ENCODE results near the gene C10orf90. TPM values are rescaled to one million over a fixed set of nuclear protein-coding genes. Genes with fewer than 3 reads are reported as not detected.

The C10orf90 gene
- total and polyA plus RNA-seq, 7 donors, result 0.03 to 1.1 (median 0.33) TPM; not detected in 4

GRCh38 chr10:126705951-126706565 is 35.6 kb upstream of the C10orf90 start:
- Histone ChIP-seq H3K4me1 (no peaks in the 10 kb centered on the region), H3K36me3 (no peaks in the 10 kb centered on the region), H3K4me3 (no peak overlapping the region), H3K27ac (no peak overlapping the region), H3K27me3 (peaks cover 0 to 3% (median 0%) of the 10 kb centered on the region in 3 donors), H3K9me3 (no peaks in the 10 kb centered on the region)
- 64 to 73% methylated on average over 3 of the region's 3 CpGs for WGBS, 2 donors
- intact Hi-C loops (cut with DNase I), result no loop called here
- TF ChIP-seq CTCF (IDR thresholded peaks at IDR 0.05) (no peak), POLR2A (IDR thresholded peaks at IDR 0.05) (no peak), EP300 (IDR thresholded peaks at IDR 0.05) (no peak), POLR2AphosphoS5 (IDR thresholded peaks at IDR 0.05) (no peak)
- no peak for DNase-seq

GRCh38 chr10:126705131-126705530 is 34.6 kb upstream of the C10orf90 start:
- Histone ChIP-seq H3K4me1 (no peaks in the 10 kb centered on the region), H3K36me3 (no peaks in the 10 kb centered on the region), H3K27me3 (peaks cover 0 to 3% (median 0%) of the 10 kb centered on the region in 3 donors), H3K27ac (no peak overlapping the region), H3K4me3 (no peak overlapping the region), H3K9me3 (no peaks in the 10 kb centered on the region)
- TF ChIP-seq EP300 (IDR thresholded peaks at IDR 0.05) (no peak), POLR2AphosphoS5 (IDR thresholded peaks at IDR 0.05) (no peak), POLR2A (IDR thresholded peaks at IDR 0.05) (no peak), CTCF (IDR thresholded peaks at IDR 0.05) (no peak)
- 55 to 67% methylated on average over 5 of the region's 5 CpGs for WGBS, 2 donors
- DNase-seq, result no peak
- intact Hi-C loops (cut with DNase I), result no loop called here

GRCh38 chr10:126704649-126705048 is 34.2 kb upstream of the C10orf90 start:
- Histone ChIP-seq H3K4me3 (no peak overlapping the region), H3K4me1 (no peaks in the 10 kb centered on the region), H3K36me3 (no peaks in the 10 kb centered on the region), H3K27ac (no peak overlapping the region), H3K9me3 (no peaks in the 10 kb centered on the region), H3K27me3 (peaks cover 0 to 3% (median 0%) of the 10 kb centered on the region in 3 donors)
- no peak for TF ChIP-seq POLR2A (IDR thresholded peaks at IDR 0.05)
- no peak for TF ChIP-seq POLR2AphosphoS5 (IDR thresholded peaks at IDR 0.05)
- no peak for TF ChIP-seq EP300 (IDR thresholded peaks at IDR 0.05)
- no peak for TF ChIP-seq CTCF (IDR thresholded peaks at IDR 0.05)
- WGBS, 2 donors, result 58 to 59% methylated on average over 7 of the region's 7 CpGs
- intact Hi-C loops (cut with DNase I), result no loop called here
- DNase-seq, result no peak

DNA sequence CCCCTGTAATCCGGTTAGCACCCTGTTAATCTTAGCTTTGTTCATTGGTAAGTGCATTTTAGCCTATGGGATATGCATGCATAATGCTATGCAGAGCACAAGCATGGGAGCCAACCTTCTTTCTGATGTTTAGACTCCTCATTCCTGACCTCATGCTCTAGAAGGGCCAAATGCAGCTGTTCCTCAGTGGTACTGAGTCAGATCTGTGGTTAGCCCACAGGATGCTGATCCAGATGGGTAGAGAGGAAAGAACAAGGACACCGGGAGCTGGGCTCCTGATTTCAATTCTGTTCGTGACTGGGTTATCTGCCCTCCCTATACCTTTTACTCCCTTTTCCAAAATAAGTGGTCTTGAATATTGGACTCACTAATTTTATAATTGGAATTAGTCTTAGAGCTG is 31.7 kb upstream of the C10orf90 start:
- Histone ChIP-seq H3K36me3 (no peaks in the 10 kb centered on the region), H3K4me1 (no peaks in the 10 kb centered on the region), H3K4me3 (no peak overlapping the region), H3K9me3 (no peaks in the 10 kb centered on the region), H3K27ac (no peak overlapping the region), H3K27me3 (peaks cover 0 to 3% (median 0%) of the 10 kb centered on the region in 3 donors)
- intact Hi-C loops (cut with DNase I), result no loop called here
- WGBS, 2 donors, result 75 to 80% methylated on average over 3 of the region's 3 CpGs
- no peak for DNase-seq
- TF ChIP-seq EP300 (IDR thresholded peaks at IDR 0.05) (no peak), POLR2AphosphoS5 (IDR thresholded peaks at IDR 0.05) (no peak), POLR2A (IDR thresholded peaks at IDR 0.05) (no peak), CTCF (IDR thresholded peaks at IDR 0.05) (no peak)

DNA sequence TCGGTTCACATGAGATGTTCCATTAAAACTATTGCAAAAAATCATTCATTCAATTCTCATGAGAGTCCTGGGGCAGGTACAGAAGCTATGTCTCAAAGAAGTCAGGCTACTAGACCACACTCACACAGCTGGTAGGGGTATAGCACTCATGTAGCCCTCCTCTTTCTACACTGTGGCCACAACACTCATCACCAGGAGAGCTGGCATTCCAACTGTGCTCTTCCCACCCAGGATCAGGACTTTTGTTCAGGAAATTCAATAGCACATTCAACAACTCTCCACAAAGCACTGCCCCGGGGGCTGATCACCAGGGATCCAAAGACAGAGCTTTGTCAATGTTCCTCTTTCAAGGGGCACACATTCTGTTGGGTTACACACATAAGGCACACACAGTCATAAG is 31.0 kb upstream of the C10orf90 start:
- Histone ChIP-seq H3K27ac (no peak overlapping the region), H3K4me3 (no peak overlapping the region), H3K4me1 (no peaks in the 10 kb centered on the region), H3K36me3 (no peaks in the 10 kb centered on the region), H3K9me3 (no peaks in the 10 kb centered on the region), H3K27me3 (peaks cover 0 to 3% (median 0%) of the 10 kb centered on the region in 3 donors)
- 74 to 85% methylated on average over 2 of the region's 2 CpGs for WGBS, 2 donors
- DNase-seq, result no peak
- intact Hi-C loops (cut with DNase I), result no loop called here
- TF ChIP-seq POLR2AphosphoS5 (IDR thresholded peaks at IDR 0.05) (no peak), CTCF (IDR thresholded peaks at IDR 0.05) (no peak), EP300 (IDR thresholded peaks at IDR 0.05) (no peak), POLR2A (IDR thresholded peaks at IDR 0.05) (no peak)
